Fibroblast of skin of abdomen (primary cell): ENCODE data around the gene NOP10. TPM values are rescaled to one million over a fixed set of nuclear protein-coding genes. Genes with fewer than 3 reads are reported as not detected.
"Not testable (repeated sequence)": the region's sequence is repeated elsewhere in the genome, so short reads cannot be mapped to it uniquely, and the experiment has no call there.

ENCODE experiments used
- DNase-seq: peaks from one replicate; pipeline ENCODE4 v3.0.0-alpha.2; 2013
- polyA plus RNA-seq, 2 experiments: library from polyadenylated mRNA; unstranded; fragments of 120-200 nt; gene quantifications; one replicate each; pipeline ENCODE4 v1.2.1, GENCODE V29; 2013; ENCODE audit not compliant: insufficient read length in 2 of 2

The NOP10 gene
- polyA plus RNA-seq (2013, experiment 1 of 2; ENCODE audit: insufficient read length): 163 TPM
- polyA plus RNA-seq (2013, experiment 2 of 2; ENCODE audit: insufficient read length): 162 TPM

DNA sequence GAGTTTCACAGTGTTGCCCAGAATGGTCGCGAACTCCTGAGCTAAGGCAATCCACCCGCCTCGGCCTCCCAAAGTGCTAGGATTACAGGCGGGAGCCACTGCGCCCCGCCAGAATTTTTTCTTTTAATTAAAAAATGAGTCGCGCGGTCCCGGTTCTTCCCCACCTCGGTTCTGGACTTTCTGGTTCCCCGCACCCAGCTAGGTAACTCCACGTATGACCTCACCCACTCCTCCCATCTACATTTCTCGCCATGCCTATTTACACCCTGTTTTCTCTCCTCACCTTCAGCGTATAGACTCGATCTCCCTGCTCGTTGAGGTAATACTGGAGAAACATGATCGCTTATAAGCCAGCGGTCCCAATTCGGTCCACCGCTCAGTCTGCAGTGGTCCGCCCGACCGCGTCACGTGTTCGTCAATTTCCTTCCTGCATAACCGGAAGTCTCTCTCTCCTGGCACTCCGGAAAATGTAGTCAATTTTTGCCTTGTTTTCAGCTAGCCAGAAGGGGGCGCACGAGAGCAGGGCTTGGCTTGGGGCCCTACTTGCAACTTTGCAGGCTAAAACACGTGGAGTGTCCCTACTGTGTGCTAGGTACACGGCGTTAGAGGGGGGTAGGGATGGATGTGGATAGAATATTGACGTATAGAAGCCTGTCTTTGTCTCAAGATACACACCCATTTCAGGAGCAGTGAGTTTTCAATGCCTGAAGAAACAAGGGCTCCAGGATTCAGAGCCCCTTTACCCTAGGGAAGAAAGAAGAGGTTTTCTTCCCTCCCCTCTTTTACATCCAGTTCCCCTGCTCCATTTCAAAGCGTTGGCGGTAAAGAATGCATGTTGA, at the start of gene NOP10, which contains the start of gene NUTM1:
NOP10 (minus strand) TSS at position 400 of the 839 bp plus-strand sequence; CDS start at position 337, 63 bp downstream.
NUTM1 (plus strand) TSS at position 579 of the 839 bp plus-strand sequence. CDS start 382 bp downstream, outside the sequence.
- peak; percentile 90 for DNase-seq

DNA sequence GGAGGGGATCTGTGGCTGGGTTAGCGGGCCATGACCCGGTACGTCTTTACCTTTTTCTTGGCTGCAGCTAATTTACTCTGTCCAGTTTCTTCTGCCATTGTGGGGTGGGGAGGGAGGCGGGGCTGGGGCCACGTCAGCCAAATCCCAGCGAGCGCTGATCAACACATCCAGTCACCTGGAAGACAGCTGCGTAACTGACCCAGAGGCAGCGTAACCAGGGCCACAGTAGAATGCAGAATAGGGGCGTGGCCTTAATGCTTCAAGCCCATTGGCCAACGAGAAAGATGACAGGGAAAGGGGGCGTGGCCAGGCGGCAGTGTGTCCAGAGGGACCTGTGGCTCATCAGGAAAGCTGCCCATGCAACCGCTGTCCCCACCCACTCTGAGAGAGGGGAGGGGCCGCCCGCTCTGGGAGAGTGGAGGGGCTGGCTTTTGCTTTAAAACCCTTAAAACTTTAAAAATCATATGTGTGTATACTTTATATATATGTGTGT, 46.7 kb upstream of the NOP10 start:
- not testable (repeated sequence) for DNase-seq

DNA sequence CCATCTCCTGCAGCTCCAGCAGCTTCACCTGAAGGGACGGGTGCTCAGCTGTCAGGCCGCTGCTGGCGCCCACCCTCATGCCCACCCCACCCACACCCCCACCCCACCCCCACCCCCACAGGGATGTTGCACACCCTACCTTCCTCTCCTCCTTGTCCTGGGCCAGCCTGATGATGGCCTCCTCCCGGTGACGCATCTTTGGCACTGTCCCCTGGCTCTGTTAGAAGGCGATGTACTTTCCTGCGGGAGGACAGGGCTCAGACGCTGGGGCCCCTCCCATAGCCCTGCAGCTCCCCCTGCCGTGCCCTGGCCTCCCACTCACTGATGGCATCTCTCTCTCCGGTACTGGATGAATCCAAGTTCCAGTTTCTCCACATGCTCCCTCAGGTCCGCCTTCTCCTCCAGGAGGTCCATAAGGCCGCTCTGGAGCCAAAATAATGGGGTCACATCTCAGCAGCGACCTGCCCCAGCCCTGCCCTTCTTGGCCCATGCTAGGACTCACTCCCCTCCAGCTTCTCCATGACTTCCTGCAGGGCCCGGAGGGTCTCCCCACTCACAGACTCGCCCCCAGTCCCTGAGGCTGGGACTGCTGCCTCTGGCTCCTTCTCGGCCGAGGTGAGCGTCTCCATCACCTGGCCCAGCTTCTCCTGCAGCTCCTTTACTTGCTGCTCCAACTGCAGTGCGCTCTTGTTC, 39.0 kb upstream of the NOP10 start:
- DNase-seq: not testable (repeated sequence)

DNA sequence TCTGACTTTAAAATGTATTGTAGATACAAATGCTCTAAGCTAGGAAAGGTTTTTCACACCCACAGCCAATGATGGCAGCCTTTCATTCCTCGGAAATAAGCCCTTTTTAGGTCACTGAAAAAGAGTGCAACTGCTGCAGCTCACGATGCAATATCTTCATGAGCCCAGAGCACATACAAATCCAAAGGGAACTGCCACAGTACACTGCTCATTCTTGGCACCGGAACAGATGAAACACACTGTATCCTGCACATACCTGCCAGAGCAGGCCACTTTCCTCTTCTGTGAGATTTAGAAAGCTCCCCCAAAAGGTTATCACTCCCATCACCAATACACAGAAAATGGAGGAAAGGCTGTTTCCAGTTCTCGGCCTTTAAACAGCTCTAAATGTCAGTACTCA, 37.6 kb upstream of the NOP10 start:
- DNase-seq: not testable (repeated sequence)

DNA sequence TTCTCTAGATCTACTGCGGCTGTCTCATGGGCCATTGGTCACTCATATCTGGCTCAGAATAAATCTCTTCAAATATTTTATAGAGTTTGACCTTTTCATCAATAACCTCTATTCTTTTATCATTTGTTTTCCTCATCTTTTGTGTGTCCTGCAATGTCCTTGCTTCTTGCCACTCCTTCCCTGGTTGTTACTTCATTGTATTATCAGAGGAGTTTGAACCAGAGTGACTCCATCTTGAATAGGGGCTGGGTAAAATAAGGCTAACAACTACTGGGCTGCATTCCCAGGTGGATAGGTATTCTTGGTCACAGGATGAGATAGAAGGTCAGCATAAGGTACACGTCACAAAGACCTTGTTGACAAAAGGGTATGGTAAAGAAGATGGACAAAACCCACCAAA, 33.9 kb upstream of the NOP10 start:
- no peak for DNase-seq

DNA sequence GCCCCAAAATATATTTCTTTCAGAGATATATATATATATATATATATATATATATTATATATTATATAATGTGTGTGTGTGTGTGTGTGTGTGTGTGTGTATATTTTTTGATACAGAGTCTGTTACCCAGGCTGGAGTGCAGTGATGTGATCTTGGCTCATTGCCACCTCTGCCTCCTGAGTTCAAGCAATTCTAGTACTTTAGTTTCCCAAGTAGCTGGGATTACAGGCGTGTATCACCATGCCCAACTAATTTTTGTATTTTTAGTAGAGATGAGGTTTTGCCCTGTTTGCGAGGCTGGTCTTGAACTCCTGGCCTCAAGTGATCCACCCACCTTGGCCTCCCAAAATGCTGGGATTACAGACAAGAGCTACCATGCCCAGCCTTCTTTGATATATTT, 32.6 kb upstream of the NOP10 start:
- not testable (repeated sequence) for DNase-seq

DNA sequence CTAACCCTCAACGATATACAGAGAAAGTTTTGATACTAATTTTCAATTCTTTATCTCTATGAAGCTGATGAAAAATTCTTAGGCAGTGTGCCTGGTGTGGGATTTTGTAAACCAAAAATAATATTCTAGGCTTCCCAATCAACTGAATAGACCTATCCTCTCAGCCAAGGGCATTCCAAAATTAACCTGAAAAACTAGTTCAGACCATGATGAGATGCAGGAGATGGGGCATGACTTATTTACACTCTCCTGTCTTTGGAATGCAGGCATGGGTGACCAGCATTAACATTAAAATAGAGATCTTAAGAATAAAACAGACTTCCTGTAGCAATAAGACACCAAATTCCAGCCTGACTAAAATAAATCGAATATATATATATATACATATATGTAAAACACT, 31.9 kb upstream of the NOP10 start:
- DNase-seq: no peak

DNA sequence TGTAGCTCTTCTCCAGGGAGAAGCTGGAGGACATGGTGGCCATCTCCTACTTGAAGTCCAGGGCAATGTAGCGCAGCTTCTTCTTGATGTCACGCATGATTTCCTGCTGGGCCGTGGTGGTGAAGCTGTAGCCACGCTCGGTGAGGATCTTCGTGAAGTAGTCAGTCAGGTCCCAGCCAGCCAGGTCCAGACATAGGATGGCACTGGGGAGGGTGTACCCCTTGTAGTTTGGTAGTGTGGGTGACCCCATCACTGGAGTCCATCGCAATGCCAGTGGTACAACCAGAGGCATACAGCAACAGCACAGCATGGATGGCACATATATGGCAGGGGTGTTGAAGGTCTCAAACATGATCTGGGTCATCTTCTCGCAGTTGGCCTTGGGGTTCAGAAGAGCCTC, 31.0 kb upstream of the NOP10 start:
- DNase-seq: no peak

DNA sequence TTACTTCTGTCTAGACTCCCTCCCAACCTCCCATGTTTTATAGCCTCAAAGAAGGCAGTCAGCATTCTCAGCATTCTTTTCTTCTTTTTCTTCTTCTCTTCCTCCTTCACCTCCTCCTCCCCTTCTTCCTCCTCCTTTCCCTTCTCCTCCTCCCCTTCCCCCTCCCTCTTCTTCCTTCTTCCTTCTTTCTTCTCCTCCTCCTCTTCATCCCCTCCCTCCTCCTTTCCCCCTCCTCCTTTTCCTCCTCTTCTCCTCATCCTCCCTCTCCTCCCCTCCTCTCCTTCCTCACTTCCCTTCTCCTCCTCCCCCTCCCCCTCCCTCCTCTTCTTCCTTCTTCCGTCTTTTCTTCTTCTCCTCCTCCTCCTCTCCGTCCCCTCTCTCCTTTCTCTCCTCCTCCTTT, 27.7 kb upstream of the NOP10 start:
- peak; percentile 16 for DNase-seq

DNA sequence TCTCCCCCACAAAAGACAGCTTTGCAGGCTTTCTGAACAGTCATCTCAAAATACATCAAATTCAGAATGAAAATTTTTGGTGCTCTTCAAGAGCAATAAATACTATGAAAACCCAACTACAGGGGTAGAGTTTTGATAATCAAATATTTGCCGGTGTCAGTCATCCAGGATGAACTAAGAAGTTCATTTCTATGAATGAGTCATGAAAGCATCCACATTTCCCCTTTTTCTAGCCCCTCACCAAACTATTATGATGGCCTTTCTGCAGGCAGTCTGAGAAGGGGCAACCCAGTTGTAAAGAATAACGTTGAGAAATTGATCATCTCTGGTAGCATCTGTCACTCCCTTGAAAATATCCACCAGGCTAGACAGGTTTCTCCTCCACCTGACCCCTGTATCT, 27.2 kb upstream of the NOP10 start:
- no peak for DNase-seq

DNA sequence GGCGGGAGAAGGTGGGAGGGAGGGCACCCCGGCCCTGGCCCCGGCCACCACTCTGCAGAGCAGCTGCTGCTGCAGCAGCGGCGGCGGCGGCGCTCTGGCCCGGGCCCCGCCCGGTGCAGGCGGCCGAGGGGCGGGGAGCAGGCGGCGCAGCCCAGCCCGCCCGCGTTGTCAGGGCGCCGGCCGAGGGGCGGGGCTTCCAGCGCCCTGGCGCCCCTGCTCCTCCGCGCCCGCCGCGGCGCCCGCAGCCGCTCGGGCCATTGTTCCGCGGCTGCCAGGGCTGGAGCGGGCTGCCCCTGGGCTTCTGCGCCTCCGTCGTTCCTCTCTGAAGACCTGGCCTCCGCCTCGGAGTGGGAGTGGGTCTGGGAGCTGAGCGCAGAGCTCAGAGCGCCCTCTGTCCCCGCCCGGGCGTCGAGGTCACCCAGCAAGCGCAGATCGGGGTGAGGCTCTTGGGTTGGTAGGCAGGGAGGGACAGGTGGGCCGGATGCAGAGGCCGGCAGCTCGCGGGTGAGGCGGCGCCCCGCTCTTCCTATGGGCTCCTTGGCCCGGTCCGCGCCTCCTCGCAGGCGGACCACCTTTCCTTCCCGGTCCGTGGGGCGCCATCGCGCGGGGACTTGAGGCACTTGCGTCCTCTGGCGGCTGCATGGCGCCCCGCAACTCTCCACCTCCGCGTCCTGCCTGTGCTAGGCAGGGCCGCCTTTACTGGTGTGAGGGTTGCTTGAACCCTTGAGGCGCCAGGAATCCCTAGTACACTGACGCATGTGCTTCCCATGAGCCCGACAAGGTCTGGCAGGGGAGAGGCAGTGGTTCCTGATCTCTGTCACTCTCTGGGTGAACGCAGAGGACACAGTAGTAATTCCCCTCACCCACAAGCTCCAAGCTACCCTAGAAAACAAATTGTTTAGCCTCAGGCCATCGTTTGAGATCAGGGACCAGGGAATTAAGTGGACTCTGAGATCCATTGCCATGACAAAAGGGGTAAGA, 24.5 kb upstream of the NOP10 start, which contains the start of gene LPCAT4:
LPCAT4 (minus strand) TSS at position 96 of the 981 bp plus-strand sequence. CDS start 96 bp downstream, outside the sequence.
- DNase-seq: peak; percentile 82

DNA sequence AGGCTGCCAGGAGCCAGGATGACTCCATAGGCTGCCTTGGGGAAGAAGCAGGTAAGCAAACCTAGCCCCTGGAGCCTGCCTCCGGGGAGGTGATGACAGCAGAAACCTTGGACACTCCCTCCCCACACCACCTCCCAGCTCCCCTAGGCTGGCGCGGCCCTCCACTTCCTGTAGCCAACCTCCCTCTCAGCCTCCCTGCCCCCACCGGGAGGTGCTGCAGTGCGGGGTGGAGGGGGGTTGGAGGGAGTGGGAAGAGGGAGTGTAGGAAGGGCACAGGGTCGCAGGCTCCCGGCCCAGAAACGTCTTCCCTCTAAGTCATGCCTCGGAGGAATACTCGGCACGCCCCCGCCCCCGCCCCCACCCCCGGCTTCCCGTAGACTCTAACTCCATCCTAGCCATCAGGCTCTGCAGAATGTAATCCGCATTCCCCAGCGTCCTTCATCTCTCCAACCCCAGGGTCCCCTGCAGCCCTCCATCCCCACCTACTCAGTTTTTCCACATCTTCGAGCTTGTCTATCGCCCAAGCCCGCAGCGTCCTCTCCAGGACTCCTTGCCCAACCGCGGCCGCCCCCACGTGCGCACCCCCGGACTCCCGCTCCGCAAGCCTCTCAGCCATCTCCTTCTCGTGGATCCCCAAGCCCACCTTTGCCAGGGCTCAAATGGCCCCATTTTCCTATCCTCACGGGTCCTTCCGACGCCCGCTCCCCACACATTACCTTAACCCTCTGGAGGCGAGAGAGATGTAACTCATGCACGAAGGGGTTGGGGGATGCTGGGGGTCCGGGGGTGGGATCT, 23.5 kb upstream of the NOP10 start:
- peak; percentile 64 for DNase-seq

DNA sequence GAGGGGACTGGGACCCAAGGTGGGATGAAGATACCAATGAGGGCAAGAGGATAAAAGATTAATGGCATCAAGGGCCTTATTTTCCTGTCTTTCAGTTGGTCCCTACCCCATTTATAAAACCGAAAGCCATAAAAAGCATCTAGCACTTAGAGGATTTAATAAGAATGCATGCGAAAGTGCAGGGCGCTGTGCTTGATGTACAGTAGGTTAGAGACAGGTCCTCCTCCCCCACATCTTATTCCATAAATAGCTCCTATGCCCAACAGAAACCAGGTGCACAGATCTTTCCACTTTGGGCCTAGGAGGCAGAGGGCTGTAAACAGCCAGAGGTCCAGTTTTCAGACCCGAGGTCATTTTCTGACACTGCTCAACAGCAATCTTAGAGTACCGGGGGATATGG, 22.9 kb upstream of the NOP10 start:
- DNase-seq: no peak

DNA sequence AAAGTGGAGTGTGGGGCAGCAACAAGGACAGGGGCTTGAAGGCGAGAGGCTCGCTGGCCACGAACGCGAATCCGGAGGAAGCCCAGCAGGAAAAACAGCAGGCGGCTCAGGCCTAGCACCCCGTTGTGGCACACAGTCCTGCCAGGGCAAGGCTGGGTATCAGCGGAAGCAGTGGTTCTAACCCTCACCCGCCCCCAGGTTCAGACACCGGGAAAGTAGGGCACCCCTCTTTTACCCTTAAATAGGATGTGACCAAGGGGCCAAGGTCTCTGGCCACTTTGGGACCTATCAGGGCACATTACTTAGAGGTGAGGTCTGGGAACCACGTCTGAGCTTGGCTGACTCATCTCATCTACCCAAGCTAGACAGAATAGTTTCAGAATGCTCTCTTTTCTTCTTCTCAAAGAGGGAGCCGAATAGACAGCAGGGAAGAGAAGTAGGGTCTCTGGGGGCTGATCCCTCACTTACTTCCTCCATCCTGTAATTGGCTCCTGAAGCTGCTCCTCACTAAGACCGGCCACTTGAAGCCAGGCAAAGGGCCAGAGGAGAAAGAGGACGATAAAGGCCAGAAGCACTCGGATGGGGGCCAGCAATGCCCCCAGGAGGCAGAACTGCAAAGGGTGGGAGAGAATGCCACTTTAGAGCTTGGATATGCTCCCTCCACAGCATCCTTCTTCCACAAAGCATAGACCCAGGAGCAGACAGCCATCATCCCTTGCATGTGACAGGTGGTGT, 22.3 kb upstream of the NOP10 start:
- DNase-seq: no peak

DNA sequence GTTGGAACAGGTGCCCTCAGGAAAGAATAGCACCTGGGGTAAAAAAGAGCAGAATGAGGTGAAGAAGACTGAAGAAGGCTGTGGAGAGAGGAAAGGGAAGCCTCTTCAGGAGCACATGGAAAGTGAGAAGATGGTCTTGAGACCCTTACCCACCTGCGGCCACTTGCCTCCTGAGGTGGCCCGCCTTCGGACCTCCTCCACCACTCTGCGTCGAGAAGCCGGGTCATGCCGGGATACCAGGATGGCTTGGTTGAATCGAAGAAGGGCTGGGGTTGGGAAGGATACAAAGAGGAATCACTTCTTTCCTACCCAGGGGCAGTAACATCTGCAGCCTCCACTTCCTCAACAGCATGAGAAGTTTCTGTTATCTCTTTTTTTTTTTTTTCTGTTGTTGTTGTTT, 21.1 kb upstream of the NOP10 start:
- DNase-seq: no peak

DNA sequence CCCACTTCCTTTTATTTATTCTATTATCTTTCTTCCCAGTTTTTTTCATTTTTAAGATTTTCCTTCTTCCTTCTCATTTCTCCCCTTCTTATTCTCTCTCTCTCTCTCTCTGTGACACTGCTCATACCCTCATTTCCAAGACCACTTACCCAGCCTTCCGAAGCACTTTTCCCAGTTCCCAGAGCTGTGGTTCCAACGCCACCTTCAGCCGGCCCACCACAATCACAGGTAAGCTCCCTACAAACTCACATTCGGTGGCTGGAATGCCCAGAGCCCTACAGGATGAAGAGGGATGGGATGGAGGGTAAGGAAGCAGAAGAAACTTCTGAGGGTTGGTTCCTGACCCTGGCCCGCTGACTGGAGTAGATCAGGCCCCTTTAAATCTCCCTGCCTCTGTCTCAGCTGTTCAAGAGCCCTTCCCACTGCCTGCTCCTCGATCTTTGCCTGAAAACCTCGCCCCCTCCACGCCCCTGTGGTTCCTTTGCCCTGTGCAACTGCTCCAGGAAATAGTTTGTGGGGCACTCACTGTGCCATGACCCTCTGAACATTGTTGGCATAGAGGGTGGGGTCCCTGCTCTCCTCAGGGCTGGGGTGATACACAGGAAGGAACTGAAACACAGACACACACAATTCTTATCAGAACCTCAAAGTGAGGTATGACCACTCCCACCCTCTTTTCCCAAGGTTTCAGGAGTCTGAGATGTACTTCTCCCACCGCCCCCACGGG, 19.3 kb upstream of the NOP10 start:
- DNase-seq: no peak

DNA sequence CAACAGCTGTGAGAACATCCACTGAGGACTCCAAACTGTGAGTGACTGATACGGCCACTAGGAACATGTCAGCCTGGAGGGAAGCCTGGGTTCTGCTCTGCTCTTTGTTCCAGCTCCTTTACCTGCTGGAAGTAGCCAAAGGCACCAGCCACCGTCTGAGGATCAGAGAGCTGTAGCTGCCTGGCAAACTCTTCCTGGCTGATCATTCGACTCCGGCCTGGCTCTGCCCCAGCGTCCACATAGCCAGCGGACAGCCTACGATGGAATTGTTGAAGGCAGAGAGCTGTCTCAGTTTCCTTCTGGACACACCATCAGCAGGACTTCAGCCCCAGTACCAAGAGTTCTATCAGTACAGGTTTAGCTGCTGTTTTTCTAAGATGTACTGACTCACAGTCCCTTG, 18.3 kb upstream of the NOP10 start:
- DNase-seq: no peak

DNA sequence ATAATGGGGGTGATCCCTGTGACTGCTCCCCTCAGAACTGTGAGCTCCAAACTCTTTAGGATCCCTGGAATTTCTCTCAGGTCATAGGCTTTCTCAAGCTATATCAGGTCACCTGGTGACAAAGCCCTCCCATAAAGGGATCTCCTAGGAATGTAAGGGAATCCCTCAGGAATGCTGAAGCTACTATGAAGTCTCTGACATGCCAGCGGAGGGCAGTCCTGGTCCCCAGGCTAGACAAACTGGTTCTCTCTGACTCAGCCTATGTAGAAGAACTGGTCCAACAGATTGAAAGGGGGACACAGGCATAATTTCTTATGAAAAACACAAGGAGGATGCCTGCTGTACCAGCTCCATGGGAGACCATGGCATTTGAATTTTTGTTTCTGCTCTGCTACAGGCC, 17.4 kb upstream of the NOP10 start:
- no peak for DNase-seq

DNA sequence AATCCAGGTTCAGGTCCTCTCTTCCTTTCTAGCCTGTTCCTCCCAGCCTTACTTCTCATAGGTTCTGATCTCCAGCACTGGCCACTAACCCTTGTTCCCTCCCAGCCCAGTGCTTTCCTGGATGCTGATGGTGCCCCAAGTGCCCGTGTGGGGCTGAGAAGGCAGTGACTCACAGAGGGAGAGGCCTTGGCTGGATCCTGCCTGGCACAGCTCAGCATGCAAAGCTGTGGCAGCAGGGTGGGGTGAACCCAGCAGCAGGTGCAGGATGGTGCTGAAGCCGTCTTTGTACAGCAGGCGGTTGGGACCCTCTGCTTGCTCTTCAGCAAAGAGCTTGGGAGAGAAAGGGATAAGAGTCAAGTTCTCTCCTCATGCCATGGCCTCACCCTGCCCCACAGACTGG, 16.5 kb upstream of the NOP10 start:
- DNase-seq: no peak

DNA sequence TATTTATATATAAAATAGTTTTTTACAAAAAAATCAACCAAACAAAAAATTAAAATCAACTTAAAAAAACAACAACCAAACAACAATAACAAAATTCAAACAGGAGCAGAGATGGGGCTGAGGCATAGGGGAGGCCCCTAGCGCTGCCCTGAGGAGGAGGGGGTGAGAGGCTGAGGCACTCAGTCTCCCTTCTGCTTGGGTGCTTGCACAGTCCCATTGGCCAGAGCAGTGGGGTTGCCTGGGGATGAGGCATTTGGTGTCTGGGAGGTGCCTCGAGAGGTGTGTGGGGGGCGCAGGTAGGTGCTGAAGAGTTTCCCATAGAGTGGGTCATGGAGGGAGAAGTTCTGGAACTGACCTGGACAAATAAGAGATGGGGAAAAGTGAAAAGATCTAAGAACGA, 16.0 kb upstream of the NOP10 start:
- no peak for DNase-seq
